PFSK-1 (cell line): ENCODE measurements around the gene ADGRG2.

Source experiments
- REST ChIP-seq, 2 experiments: IDR thresholded peaks; 2 replicates each; pipeline versions ENCODE4 v1.6.1 to v1.8.0; 2011 to 2012; ENCODE audit warnings: low read depth in 2 of 2, low read length in 2 of 2, control low read depth in 1 of 2, inconsistent platforms in 1 of 2, mild to moderate bottlenecking in 1 of 2, moderate library complexity in 1 of 2; ENCODE audit not compliant: insufficient read depth in 1 of 2
- TAF1 ChIP-seq: IDR thresholded peaks from 2 replicates; pipeline ENCODE4 v1.6.1; 2012; ENCODE audit warnings: low read length, control low read depth, borderline replicate concordance; ENCODE audit not compliant: insufficient read depth

- TF ChIP-seq REST (IDR thresholded peaks at IDR 0.05; ENCODE audit: insufficient read depth in 1 of 2, low read depth in 2 of 2, low read length in 2 of 2) (no peak), TAF1 (no peak)
These were observed 159.9 kb downstream of the ADGRG2 start for GRCh38 chrX:18962329-18962728.
